ENCODE results near the gene GALNT10. TPM values are rescaled to one million over a fixed set of nuclear protein-coding genes. Genes with fewer than 3 reads are reported as not detected.

Gene GALNT10
- total RNA-seq, 4 donors from 2014 or later: 5.6 to 22.9 (median 14.4) TPM

DNA sequence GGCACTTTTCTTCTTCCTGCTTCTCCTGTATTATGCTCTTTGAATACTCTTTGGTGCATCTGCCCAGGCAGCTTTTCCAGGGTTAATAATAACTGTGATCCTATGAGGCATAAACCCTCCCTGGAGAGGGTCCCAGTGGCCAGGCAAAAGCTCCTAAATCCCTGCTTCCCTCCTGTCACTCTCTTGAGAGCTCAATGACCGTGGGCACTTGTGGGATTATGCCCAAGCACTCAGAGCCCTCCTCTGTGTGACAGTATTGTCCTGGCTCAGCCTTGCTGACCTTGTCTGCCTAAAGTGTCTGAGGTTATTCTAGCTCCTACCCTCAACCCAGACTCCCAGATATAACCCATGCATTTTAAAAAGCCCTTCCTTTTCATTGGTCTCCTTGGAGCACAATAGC is 51.9 kb downstream of the GALNT10 start:
- Histone ChIP-seq H3K4me3 (no peak overlapping the region), H3K27ac (no peak overlapping the region), H3K9me3 (no peaks in the 10 kb centered on the region), H3K36me3 (no peaks in the 10 kb centered on the region), H3K27me3 (no peaks in the 10 kb centered on the region), H3K4me1 (no peaks in the 10 kb centered on the region)
- no peak for DNase-seq
- intact Hi-C loops (cut with DNase I; ENCODE audit: low total_unique reads): no loop called here
- TF ChIP-seq, protein P1, sequence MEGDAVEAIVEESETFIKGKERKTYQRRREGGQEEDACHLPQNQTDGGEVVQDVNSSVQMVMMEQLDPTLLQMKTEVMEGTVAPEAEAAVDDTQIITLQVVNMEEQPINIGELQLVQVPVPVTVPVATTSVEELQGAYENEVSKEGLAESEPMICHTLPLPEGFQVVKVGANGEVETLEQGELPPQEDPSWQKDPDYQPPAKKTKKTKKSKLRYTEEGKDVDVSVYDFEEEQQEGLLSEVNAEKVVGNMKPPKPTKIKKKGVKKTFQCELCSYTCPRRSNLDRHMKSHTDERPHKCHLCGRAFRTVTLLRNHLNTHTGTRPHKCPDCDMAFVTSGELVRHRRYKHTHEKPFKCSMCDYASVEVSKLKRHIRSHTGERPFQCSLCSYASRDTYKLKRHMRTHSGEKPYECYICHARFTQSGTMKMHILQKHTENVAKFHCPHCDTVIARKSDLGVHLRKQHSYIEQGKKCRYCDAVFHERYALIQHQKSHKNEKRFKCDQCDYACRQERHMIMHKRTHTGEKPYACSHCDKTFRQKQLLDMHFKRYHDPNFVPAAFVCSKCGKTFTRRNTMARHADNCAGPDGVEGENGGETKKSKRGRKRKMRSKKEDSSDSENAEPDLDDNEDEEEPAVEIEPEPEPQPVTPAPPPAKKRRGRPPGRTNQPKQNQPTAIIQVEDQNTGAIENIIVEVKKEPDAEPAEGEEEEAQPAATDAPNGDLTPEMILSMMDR (IDR thresholded peaks at IDR 0.05): no peak
- TF ChIP-seq POLR2A (IDR thresholded peaks at IDR 0.05): no peak

DNA sequence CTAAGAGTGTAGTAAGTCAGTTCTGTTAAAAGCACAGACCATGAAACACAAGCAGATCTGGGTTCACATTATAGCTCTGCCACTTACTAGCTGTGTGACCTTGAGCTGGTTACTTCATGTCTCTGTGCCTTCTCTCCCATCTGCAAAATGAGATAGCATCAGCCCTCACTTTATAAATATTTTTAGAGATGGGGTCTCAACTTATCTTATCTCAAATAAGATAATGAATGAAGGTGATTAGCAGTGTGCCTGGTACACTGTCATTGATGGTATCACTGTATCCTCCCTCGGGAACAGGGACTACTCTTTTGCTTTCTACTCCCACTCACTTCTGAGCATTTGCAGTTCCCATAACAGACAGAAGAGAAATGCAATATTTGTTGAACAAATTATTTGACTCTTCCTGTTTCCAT is 52.4 kb downstream of the GALNT10 start:
- no peaks in the 10 kb centered on the region for H3K36me3 ChIP-seq
- TF ChIP-seq, protein P1 (IDR thresholded peaks at IDR 0.05): no peak
- no peak for TF ChIP-seq POLR2A (IDR thresholded peaks at IDR 0.05)
- no peaks in the 10 kb centered on the region for H3K4me1 ChIP-seq
- no peaks in the 10 kb centered on the region for H3K27me3 ChIP-seq
- no peak for DNase-seq
- intact Hi-C loops (cut with DNase I; ENCODE audit: low total_unique reads): no loop called here
- no peak overlapping the region for H3K27ac ChIP-seq
- H3K9me3 ChIP-seq: no peaks in the 10 kb centered on the region
- H3K4me3 ChIP-seq: no peak overlapping the region

DNA sequence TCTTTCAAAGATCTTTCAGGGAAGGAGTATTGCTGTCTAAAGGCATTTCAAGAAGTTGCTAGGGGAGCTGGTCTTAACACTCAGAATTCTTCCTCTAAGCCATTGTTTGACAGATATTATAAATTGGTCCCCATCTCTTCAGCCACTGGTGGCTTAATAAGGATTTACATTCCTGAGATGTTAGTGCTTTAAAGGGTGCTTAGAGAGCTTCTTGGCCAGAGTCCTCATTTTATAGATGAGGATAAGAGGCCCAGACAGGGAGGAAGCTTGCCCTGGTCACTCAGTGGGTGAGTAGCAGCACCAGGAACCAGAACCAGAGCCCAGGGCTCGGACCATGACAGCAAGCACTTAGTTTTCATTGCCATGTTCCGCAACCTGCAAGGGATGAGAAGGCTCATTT is 53.2 kb downstream of the GALNT10 start:
- DNase-seq: no peak
- no peaks in the 10 kb centered on the region for H3K27me3 ChIP-seq
- H3K27ac ChIP-seq: no peak overlapping the region
- H3K9me3 ChIP-seq: no peaks in the 10 kb centered on the region
- TF ChIP-seq POLR2A (IDR thresholded peaks at IDR 0.05): no peak
- TF ChIP-seq, protein P1 (IDR thresholded peaks at IDR 0.05): no peak
- H3K4me1 ChIP-seq: no peaks in the 10 kb centered on the region
- intact Hi-C loops (cut with DNase I; ENCODE audit: low total_unique reads): no loop called here
- H3K36me3 ChIP-seq: no peaks in the 10 kb centered on the region
- H3K4me3 ChIP-seq: no peak overlapping the region

DNA sequence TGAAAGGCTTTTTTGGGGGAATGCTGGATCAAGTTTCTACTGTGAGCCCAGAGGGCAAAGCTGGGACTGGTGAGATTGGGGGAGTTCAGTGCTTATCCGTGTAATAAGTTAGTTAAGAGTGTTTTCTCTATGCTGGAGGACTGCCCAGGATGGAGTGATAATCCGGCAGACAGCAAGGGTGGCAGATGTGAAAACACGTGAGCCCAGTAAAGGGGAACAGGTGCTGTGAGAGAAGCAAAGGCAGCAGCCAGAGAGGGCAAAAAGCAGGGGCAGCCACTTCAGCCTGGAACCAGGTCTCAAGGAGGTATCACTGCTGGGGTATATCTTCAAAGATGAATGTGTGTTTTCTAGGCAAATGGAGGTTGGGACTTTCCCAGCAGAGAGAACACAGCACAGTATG is 53.9 kb downstream of the GALNT10 start:
- intact Hi-C loops (cut with DNase I; ENCODE audit: low total_unique reads): no loop called here
- H3K9me3 ChIP-seq: no peaks in the 10 kb centered on the region
- TF ChIP-seq POLR2A (IDR thresholded peaks at IDR 0.05): no peak
- TF ChIP-seq, protein P1 (IDR thresholded peaks at IDR 0.05): no peak
- H3K36me3 ChIP-seq: no peaks in the 10 kb centered on the region
- H3K27ac ChIP-seq: no peak overlapping the region
- no peak overlapping the region for H3K4me3 ChIP-seq
- no peaks in the 10 kb centered on the region for H3K27me3 ChIP-seq
- no peak for DNase-seq
- no peaks in the 10 kb centered on the region for H3K4me1 ChIP-seq

DNA sequence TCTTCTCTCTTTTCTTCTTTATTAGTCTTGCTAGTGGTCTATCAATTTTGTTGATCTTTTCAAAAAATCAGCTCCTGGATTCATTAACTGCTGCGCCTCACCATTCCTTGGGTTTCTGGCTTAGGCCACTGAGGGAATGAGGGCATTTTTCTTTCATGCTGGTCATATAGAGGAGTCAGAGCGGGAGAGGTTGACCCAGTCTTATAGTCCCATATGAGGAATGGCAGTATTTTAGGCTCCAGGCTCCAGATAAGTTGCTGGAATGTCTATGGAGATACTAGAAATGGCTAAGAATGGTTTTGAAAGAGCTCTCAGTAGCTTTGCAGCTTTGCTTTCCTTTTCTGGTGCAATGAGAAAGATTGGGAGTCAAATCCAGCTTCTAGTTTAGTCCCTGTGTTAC is 58.2 kb downstream of the GALNT10 start:
- Histone ChIP-seq H3K9me3 (no peaks in the 10 kb centered on the region), H3K4me1 (no peaks in the 10 kb centered on the region), H3K27ac (no peak overlapping the region), H3K36me3 (no peaks in the 10 kb centered on the region), H3K4me3 (no peak overlapping the region), H3K27me3 (no peaks in the 10 kb centered on the region)
- DNase-seq: no peak
- intact Hi-C loops (cut with DNase I; ENCODE audit: low total_unique reads): no loop called here
- no peak for TF ChIP-seq POLR2A (IDR thresholded peaks at IDR 0.05)
- TF ChIP-seq, protein P1 (IDR thresholded peaks at IDR 0.05): no peak

Measured in uterus (tissue), 4 donors.